Activated CD8-positive, alpha-beta T cell treated with anti-CD3 and anti-CD28 coated beads, Interleukin-2, amount 10 ng/mL, durations not matched to agents 7 days and 5 days (primary cell): ENCODE results near the gene THSD8. TPM values are rescaled to one million over a fixed set of nuclear protein-coding genes. Genes with fewer than 3 reads are reported as not detected.

Experiments used
- ATAC-seq: fragments of 150-1000 bp; cut with Tn5 transposase; one replicate; pipeline ENCODE4 v1.10.0; 2021; ENCODE audit warnings: moderate library complexity
- CTCF ChIA-PET: fragments of 350-600 bp; sonication (Branson Sonifier 250); formaldehyde crosslinking; loops from one replicate; lab custom pipeline; 2021; ENCODE audit warnings: antibody characterized with exemption; lab: Charles Lee
- POLR2A ChIA-PET: fragments of 350-600 bp; sonication (Branson Sonifier 250); formaldehyde crosslinking; loops from one replicate; lab custom pipeline; 2021; ENCODE audit warnings: antibody characterized with exemption; lab: Charles Lee
- DNase-seq: peaks from one replicate; pipeline ENCODE4 v3.0.0-alpha.2; 2020
- H3K27ac Mint-ChIP-seq: one replicate; pipeline ENCODE4 v1.8.0; 2021; ENCODE audit warnings: mild to moderate bottlenecking, mixed read lengths
- H3K27me3 Mint-ChIP-seq: one replicate; pipeline ENCODE4 v1.8.0; 2021; ENCODE audit warnings: low read depth, mixed read lengths
- H3K36me3 Mint-ChIP-seq: one replicate; pipeline ENCODE4 v1.8.0; 2021; ENCODE audit warnings: low read depth, mixed read lengths
- H3K4me1 Mint-ChIP-seq: one replicate; pipeline ENCODE4 v1.8.0; 2021; ENCODE audit warnings: low read depth, mixed read lengths
- H3K4me3 Mint-ChIP-seq: one replicate; pipeline ENCODE4 v1.8.0; 2021; ENCODE audit warnings: mild to moderate bottlenecking, mixed read lengths
- H3K9me3 Mint-ChIP-seq: one replicate; pipeline ENCODE4 v1.8.0; 2022; ENCODE audit warnings: mixed read lengths; ENCODE audit not compliant: insufficient read depth
- total RNA-seq, 2 experiments: library from RNA; stranded (reverse); gene quantifications; one replicate each; pipeline ENCODE4 v1.2.3, GENCODE V29; 2021

Gene THSD8
- total RNA-seq = 10 to 100 TPM; 17.7 to 30.9 TPM

DNA sequence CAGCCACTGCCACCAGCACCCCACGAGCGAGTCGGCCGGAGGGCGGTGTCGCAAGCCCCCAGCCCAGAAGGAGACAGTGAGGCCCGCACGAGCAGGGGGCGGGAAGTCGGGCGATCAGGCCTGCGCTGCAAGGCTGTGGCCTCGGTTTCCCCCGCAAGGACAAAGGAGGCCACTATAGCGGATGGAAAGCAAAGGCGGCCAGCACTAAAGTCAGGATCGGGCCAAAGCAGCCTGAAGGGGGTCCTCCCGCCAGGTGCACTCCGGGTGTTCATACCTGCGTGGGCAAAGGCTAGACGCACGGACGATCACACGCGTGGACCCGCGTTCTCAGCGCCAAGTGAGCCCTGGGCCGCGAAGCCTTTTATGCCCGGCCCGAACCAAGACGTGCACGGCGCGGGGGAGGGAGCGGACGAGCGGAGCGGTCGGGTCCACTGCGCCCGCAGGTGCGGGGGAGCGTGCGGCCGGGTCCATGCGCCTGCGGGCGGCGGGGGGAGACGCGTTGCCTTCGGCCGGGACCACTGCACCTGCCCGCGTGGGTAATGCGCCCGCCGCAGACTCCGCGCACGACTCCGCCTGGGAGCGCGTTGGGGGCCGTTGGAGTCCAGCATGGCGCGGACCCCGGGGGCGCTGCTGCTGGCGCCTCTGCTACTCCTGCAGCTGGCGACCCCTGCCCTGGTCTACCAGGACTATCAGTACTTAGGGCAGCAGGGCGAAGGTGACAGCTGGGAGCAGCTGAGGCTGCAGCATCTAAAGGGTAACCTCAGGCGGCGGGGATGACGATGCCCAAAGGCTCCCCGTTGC, at the start of gene THSD8, which contains the start of gene PRDX2:
THSD8 (plus strand) TSS at position 604 of the 801 bp plus-strand sequence; CDS start at position 607, 3 bp downstream.
PRDX2 (minus strand) TSS at position 335 of the 801 bp plus-strand sequence. CDS start 539 bp downstream, outside the sequence.
- Mint-ChIP-seq H3K36me3 (peaks cover 10% of the 10 kb centered on the region), H3K27ac (peak within 1 kb of the TSS; percentile 81), H3K27me3 (no peaks in the 10 kb centered on the region), H3K4me1 (peaks cover 32% of the 10 kb centered on the region), H3K4me3 (peak within 1 kb of the TSS; percentile 89), H3K9me3 (no peaks in the 10 kb centered on the region)
- DNase-seq (peak; percentile 84), ATAC-seq (peak; percentile 64)
- POLR2A ChIA-PET = interaction anchor here (0.9 to 4.2 kb wide), 4 partner anchors 10 to 68 kb away, joined by 3 to 34 read pairs (median 4); partner anchors contain the start of gene JUNB
- CTCF ChIA-PET = interaction anchor here (0.8 to 11.4 kb wide), 12 partner anchors 10 to 164 kb away, joined by 3 to 390 read pairs (median 6); partner anchors contain the start of genes HOOK2 and JUNB

DNA sequence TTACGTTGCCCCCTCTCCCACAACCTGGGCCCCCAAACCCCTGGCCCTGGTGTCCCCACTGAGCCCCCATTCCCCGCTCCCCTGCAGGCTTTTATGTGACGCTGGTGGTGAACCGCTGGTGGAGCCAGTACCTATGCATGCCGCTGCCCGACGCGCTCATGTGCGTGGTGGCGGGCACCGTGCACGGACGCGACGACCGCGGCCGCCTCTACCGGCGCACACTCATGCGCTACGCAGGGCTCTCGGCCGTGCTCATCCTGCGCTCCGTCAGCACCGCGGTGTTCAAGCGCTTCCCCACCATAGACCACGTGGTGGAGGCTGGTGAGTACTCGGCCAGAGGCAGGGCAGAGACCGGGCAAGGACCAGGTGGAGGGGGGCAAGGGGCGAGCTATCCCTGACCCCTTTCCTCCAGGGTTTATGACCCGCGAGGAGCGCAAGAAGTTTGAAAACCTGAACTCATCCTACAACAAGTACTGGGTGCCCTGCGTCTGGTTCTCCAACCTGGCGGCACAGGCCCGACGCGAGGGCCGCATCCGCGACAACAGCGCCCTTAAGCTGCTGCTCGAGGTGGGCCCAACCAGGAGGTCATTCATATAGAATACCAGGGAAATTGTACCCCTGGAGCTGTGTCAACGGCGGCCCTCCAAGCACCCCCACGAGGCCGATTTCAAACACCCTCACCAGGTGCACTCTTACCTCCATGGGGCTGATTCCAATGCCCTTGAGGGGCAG, 47.2 kb upstream of the THSD8 start:
- ChIA-PET CTCF (interaction anchor here (1.3 to 15.9 kb wide), 5 partner anchors 11 to 42 kb away, joined by 3 to 204 read pairs (median 7); partner anchors contain the start of genes GET3 and TRIR), POLR2A (interaction anchor here (0.6 to 2.4 kb wide), 2 partner anchors 21 to 44 kb away, joined by 3 to 7 read pairs; partner anchors contain the start of gene TRIR)
- H3K27ac Mint-ChIP-seq = no peak overlapping the region
- no peak for DNase-seq
- peaks cover 6% of the 10 kb centered on the region for H3K4me1 Mint-ChIP-seq
- no peak for ATAC-seq
- H3K4me3 Mint-ChIP-seq = no peak overlapping the region
- H3K36me3 Mint-ChIP-seq = no peaks in the 10 kb centered on the region
- peaks cover 17% of the 10 kb centered on the region for H3K27me3 Mint-ChIP-seq
- H3K9me3 Mint-ChIP-seq = no peaks in the 10 kb centered on the region

GRCh38 chr19:12756150-12756883, 45.6 kb upstream of the THSD8 start:
- H3K27ac Mint-ChIP-seq = no peak overlapping the region
- H3K36me3 Mint-ChIP-seq = no peaks in the 10 kb centered on the region
- H3K9me3 Mint-ChIP-seq = no peaks in the 10 kb centered on the region
- H3K4me3 Mint-ChIP-seq = no peak overlapping the region
- DNase-seq (no peak), ATAC-seq (no peak)
- H3K4me1 Mint-ChIP-seq = peaks cover 11% of the 10 kb centered on the region
- peaks cover 11% of the 10 kb centered on the region for H3K27me3 Mint-ChIP-seq
- POLR2A ChIA-PET = interaction anchor here (0.9 to 2.4 kb wide), 2 partner anchors 22 to 396 kb away, joined by 3 to 7 read pairs; partner anchors contain the start of gene TRIR
- CTCF ChIA-PET = interaction anchor here (0.6 to 15.9 kb wide), 7 partner anchors 10 to 158 kb away, joined by 3 to 383 read pairs (median 23); partner anchors contain the start of genes GET3, JUNB, TNPO2 and TRIR

DNA sequence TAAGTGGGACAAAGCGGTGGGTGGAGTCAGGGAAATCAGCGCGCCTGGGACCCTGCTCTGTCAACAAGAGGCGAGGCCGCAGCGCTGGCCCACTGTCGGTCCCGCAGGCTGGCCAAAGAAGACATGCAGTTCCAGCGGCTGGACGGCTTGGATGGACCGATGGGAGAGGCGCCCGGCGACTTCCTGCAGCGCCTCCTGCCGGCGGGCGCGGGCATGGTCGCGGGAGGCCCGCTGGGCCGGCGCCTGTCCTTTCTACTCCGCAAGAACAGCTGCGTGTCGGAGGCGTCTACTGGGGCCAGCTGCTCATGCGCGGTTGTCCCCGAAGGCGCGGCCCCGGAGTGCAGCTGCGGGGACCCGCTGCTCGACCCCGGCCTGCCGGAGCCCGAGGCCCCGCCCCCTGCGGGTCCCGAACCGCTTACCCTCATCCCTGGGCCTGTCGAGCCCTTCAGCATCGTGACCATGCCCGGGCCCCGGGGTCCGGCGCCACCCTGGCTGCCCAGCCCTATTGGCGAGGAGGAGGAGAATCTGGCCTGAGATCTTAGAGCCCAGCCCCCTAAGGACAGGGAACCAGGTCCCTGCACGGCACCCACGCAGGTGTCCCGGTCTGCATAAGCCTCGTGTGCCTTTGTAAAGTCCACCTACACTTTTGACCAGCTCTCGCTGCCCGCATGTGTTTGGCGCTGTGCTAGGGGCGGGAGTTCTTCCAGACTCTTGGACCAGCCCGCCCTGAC, 44.2 kb upstream of the THSD8 start:
- peaks cover 5% of the 10 kb centered on the region for H3K27me3 Mint-ChIP-seq
- DNase-seq (peak; percentile 72), ATAC-seq (peak; percentile 83)
- ChIA-PET POLR2A (interaction anchor here (0.6 to 1.3 kb wide), 3 partner anchors 24 to 79 kb away, joined by 3 to 8 read pairs (median 7); partner anchors contain the start of gene TRIR), CTCF (interaction anchor here (0.6 to 15.9 kb wide), 32 partner anchors 8 to 262 kb away, joined by 3 to 383 read pairs (median 5); partner anchors contain the start of genes GCDH, GET3, JUNB and PRDX2)
- H3K27ac Mint-ChIP-seq = no peak overlapping the region
- peaks cover 11% of the 10 kb centered on the region for H3K4me1 Mint-ChIP-seq
- H3K4me3 Mint-ChIP-seq = peak overlapping the region; percentile 31
- no peaks in the 10 kb centered on the region for H3K36me3 Mint-ChIP-seq
- H3K9me3 Mint-ChIP-seq = no peaks in the 10 kb centered on the region

- Mint-ChIP-seq H3K36me3 (peaks cover 2% of the 10 kb centered on the region), H3K27ac (no peak overlapping the region), H3K4me1 (peaks cover 11% of the 10 kb centered on the region), H3K4me3 (no peak overlapping the region), H3K27me3 (peaks cover 5% of the 10 kb centered on the region), H3K9me3 (no peaks in the 10 kb centered on the region)
- ChIA-PET POLR2A (interaction anchor here (0.6 to 1.3 kb wide), 3 partner anchors 26 to 36 kb away, joined by 4 to 7 read pairs (median 4); no protein-coding TSS in a partner anchor), CTCF (interaction anchor here (0.7 to 15.9 kb wide), 23 partner anchors 8 to 206 kb away, joined by 3 to 383 read pairs (median 5); partner anchors contain the start of genes BEST2, GET3, JUNB and PRDX2)
- DNase-seq (no peak), ATAC-seq (no peak)
Measured at GRCh38 chr19:12759686-12760085, 42.2 kb upstream of the THSD8 start.

- Mint-ChIP-seq H3K36me3 (peaks cover 2% of the 10 kb centered on the region), H3K27ac (no peak overlapping the region), H3K4me3 (no peak overlapping the region), H3K27me3 (peaks cover 2% of the 10 kb centered on the region), H3K4me1 (peaks cover 7% of the 10 kb centered on the region), H3K9me3 (no peaks in the 10 kb centered on the region)
- ATAC-seq (no peak), DNase-seq (no peak)
- POLR2A ChIA-PET = interaction anchor here (0.8 to 1.1 kb wide), 2 partner anchors 29 to 33 kb away, joined by 3 read pairs; partner anchors contain the start of gene JUNB
- CTCF ChIA-PET = interaction anchor here (2.0 to 15.9 kb wide), 4 partner anchors 15 to 84 kb away, joined by 7 to 383 read pairs (median 134); partner anchors contain the start of genes GET3, JUNB and TRIR
Measured at GRCh38 chr19:12763100-12763499, 38.8 kb upstream of the THSD8 start.

DNA sequence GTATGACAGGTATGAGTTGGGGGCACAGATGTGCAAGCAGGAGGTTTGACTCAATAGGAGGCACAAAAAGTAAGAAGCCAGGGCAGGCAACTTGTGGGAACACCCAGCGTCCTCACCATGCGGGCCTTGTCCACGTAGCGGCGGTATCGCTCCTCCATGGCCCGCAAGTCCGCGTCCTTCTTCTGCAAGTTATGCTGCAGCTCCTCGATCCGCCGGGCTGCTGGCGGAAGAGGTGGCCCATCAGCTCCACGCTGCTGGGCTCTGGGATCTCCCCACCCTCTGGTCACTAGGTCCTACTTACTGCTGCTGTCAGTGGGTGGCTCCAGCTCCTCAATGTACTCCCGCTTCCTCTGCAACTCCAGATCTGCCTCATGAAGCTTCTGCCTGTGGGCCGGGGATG, 37.2 kb upstream of the THSD8 start:
- DNase-seq (no peak), ATAC-seq (no peak)
- no peaks in the 10 kb centered on the region for H3K27me3 Mint-ChIP-seq
- no peaks in the 10 kb centered on the region for H3K9me3 Mint-ChIP-seq
- peaks cover 9% of the 10 kb centered on the region for H3K4me1 Mint-ChIP-seq
- H3K27ac Mint-ChIP-seq = no peak overlapping the region
- CTCF ChIA-PET = interaction anchor here (1.4 to 15.9 kb wide), 4 partner anchors 8 to 83 kb away, joined by 6 to 383 read pairs (median 134); partner anchors contain the start of genes GET3, JUNB and TRIR
- H3K4me3 Mint-ChIP-seq = no peak overlapping the region
- POLR2A ChIA-PET = interaction anchor here (0.7 to 1.6 kb wide), 4 partner anchors 27 to 117 kb away, joined by 3 to 5 read pairs (median 4); partner anchors contain the start of gene JUNB
- peaks cover 2% of the 10 kb centered on the region for H3K36me3 Mint-ChIP-seq

- no peak overlapping the region for H3K4me3 Mint-ChIP-seq
Measured at GRCh38 chr19:12766051-12766521, 35.8 kb upstream of the THSD8 start.

DNA sequence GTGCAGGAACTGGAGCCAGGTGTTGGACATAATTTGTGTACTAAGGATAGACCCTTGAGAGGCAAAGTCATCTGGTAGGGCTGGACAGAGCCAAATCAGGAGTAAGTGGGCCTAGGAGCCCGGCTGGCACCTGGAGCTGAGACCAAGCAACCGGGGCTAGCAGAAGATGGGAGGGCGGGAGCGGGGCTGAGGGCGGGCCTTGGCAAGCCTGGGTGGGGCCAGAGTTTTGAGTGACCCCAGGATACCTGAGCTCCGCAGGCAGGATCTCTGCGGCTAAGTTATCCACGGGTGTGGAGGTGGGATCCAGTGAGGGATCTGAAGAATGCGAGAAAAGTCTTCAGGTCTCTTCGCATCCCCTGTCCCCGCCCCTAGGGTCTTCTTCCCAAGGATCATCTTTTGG, 34.7 kb upstream of the THSD8 start:
- Mint-ChIP-seq H3K9me3 (no peaks in the 10 kb centered on the region), H3K27me3 (no peaks in the 10 kb centered on the region), H3K4me3 (no peak overlapping the region), H3K36me3 (peaks cover 2% of the 10 kb centered on the region), H3K27ac (no peak overlapping the region), H3K4me1 (peaks cover 15% of the 10 kb centered on the region)
- ATAC-seq = no peak
- DNase-seq = no peak
- ChIA-PET POLR2A (interaction anchor here (1.1 to 1.3 kb wide), 2 partner anchors 29 to 30 kb away, joined by 3 read pairs; partner anchors contain the start of gene GET3), CTCF (interaction anchor here (0.8 to 15.9 kb wide), 6 partner anchors 10 to 84 kb away, joined by 4 to 383 read pairs (median 38); partner anchors contain the start of genes GET3, JUNB and TRIR)

More at GRCh38 chr19:12766051-12766521, 35.8 kb upstream of the THSD8 start:
- CTCF ChIA-PET = interaction anchor here (0.7 to 15.9 kb wide), 13 partner anchors 8 to 81 kb away, joined by 3 to 383 read pairs (median 7); partner anchors contain the start of genes GET3, JUNB, THSD8 and TRIR
- POLR2A ChIA-PET = interaction anchor here (1.1 kb wide), 1 partner anchor 32 kb away, joined by 3 read pairs; no protein-coding TSS in a partner anchor
- H3K4me1 Mint-ChIP-seq = peaks cover 12% of the 10 kb centered on the region
- ATAC-seq = peak; percentile 83
- peaks cover 2% of the 10 kb centered on the region for H3K36me3 Mint-ChIP-seq
- H3K27me3 Mint-ChIP-seq = no peaks in the 10 kb centered on the region
- DNase-seq = peak; percentile 78
- H3K9me3 Mint-ChIP-seq = no peaks in the 10 kb centered on the region
- no peak overlapping the region for H3K27ac Mint-ChIP-seq
